Thymus (tissue), 11 donors: Measurements from ENCODE around the gene ARF6. TPM values are rescaled to one million over a fixed set of nuclear protein-coding genes. Genes with fewer than 3 reads are reported as not detected.

Source experiments
- DNase-seq, 9 donors: peaks; one replicate each; pipeline ENCODE4 v3.0.0-alpha.2; 2013; ENCODE audit warnings: low spot score in 9 of 9, low read depth in 6 of 9, missing footprints in 1 of 9
- H3K27ac ChIP-seq, 2 donors: one replicate each; pipeline ENCODE4 v1.5.1; 2013; ENCODE audit warnings: control low read depth in 1 of 2, low read depth in 1 of 2, low read length in 1 of 2, mild to moderate bottlenecking in 1 of 2, moderate library complexity in 1 of 2
- H3K27me3 ChIP-seq, 2 donors: one replicate each; pipeline ENCODE4 v1.5.1; 2013; ENCODE audit warnings: low read length in 1 of 2; ENCODE audit not compliant: control insufficient read depth in 2 of 2, insufficient read depth in 1 of 2
- H3K36me3 ChIP-seq, 2 donors: one replicate each; pipeline ENCODE4 v1.5.1; 2013; ENCODE audit warnings: low read length in 1 of 2, mild to moderate bottlenecking in 1 of 2, moderate library complexity in 1 of 2; ENCODE audit not compliant: control insufficient read depth in 2 of 2, insufficient read depth in 2 of 2
- H3K4me1 ChIP-seq, 2 donors: one replicate each; pipeline ENCODE4 v1.5.1; 2013; ENCODE audit warnings: low read length in 2 of 2; ENCODE audit not compliant: control insufficient read depth in 2 of 2, insufficient read depth in 2 of 2
- H3K4me3 ChIP-seq, 2 donors: one replicate each; pipeline ENCODE4 v1.5.1; 2013; ENCODE audit warnings: low read length in 2 of 2, control low read depth in 1 of 2, mild to moderate bottlenecking in 1 of 2
- H3K9me3 ChIP-seq, 2 donors: one replicate each; pipeline ENCODE4 v1.5.1; 2013; ENCODE audit warnings: low read length in 1 of 2, mild to moderate bottlenecking in 1 of 2; ENCODE audit not compliant: control insufficient read depth in 2 of 2, insufficient read depth in 1 of 2
- WGBS: extraction: QIAGEN DNeasy Blood & Tissue Kit; methylation state at CpG from one replicate; pipeline ENCODE4 v1.1.7; 2013; 5-methylcytosine and 5-hydroxymethylcytosine counted together
- polyA plus RNA-seq: library from polyadenylated mRNA; stranded (reverse); fragments of 200-250 nt; gene quantifications from one replicate; pipeline ENCODE4 v1.2.3, GENCODE V29; 2013
- total RNA-seq: library from RNA; stranded (reverse); fragments of 120-200 nt; gene quantifications from one replicate; pipeline ENCODE4 v1.2.4, GENCODE V29; 2013
- donor health status: healthy.

ARF6 gene
- total and polyA plus RNA-seq, 2 donors = 34.8 to 72.0 TPM

GRCh38 chr14:49857427-49858003 lies 35.4 kb upstream of the ARF6 start:
- no peak overlapping the region for H3K4me3 ChIP-seq
- H3K27me3 ChIP-seq = no peaks in the 10 kb centered on the region
- H3K9me3 ChIP-seq = peaks cover 0 to 2% of the 10 kb centered on the region in 2 donors
- peaks cover 0 to 8% of the 10 kb centered on the region in 2 donors for H3K4me1 ChIP-seq
- no peak overlapping the region for H3K27ac ChIP-seq
- H3K36me3 ChIP-seq = no peaks in the 10 kb centered on the region
- 96% methylated on average over 6 of the region's 6 CpGs for WGBS
- DNase-seq = no peak

- H3K4me1 ChIP-seq = peaks cover 0 to 10% of the 10 kb centered on the region in 2 donors
- 98% methylated on average over 3 of the region's 3 CpGs for WGBS
- DNase-seq = no peak
- no peaks in the 10 kb centered on the region for H3K27me3 ChIP-seq
- peaks cover 0 to 2% of the 10 kb centered on the region in 2 donors for H3K9me3 ChIP-seq
- no peak overlapping the region for H3K4me3 ChIP-seq
- no peaks in the 10 kb centered on the region for H3K36me3 ChIP-seq
- H3K27ac ChIP-seq = no peak overlapping the region
Observed at GRCh38 chr14:49858383-49858782, 34.5 kb upstream of the ARF6 start.

- Histone ChIP-seq H3K36me3 (no peaks in the 10 kb centered on the region), H3K9me3 (no peaks in the 10 kb centered on the region), H3K4me3 (peak overlapping the region; percentile 59 to 83), H3K4me1 (peaks cover 9 to 19% of the 10 kb centered on the region in 2 donors), H3K27ac (peak overlapping the region; percentile 97 to 98), H3K27me3 (no peaks in the 10 kb centered on the region)
- WGBS = 25% methylated on average over 4 of the region's 4 CpGs
- DNase-seq = no peak
Observed at GRCh38 chr14:49860988-49861698, 31.7 kb upstream of the ARF6 start.

GRCh38 chr14:49861699-49862088 lies 31.2 kb upstream of the ARF6 start:
- peak overlapping the region; percentile 59 to 83 for H3K4me3 ChIP-seq
- no peaks in the 10 kb centered on the region for H3K9me3 ChIP-seq
- DNase-seq = peak in 5 of 9 donors; percentile 60 to 85 (median 77)
- no peaks in the 10 kb centered on the region for H3K36me3 ChIP-seq
- under 1% methylated on average over 12 of the region's 12 CpGs for WGBS
- H3K27ac ChIP-seq = peak overlapping the region; percentile 97 to 98
- H3K27me3 ChIP-seq = no peaks in the 10 kb centered on the region
- peaks cover 9 to 19% of the 10 kb centered on the region in 2 donors for H3K4me1 ChIP-seq

- DNase-seq = peak; percentile 75 to 94 (median 87)
- Histone ChIP-seq H3K9me3 (no peaks in the 10 kb centered on the region), H3K27ac (peak overlapping the region; percentile 97 to 98), H3K4me1 (peaks cover 10 to 19% of the 10 kb centered on the region in 2 donors), H3K36me3 (no peaks in the 10 kb centered on the region), H3K27me3 (no peaks in the 10 kb centered on the region), H3K4me3 (peak overlapping the region; percentile 59 to 83)
- 0% methylated on average over 27 of the region's 30 CpGs for WGBS
Observed at GRCh38 chr14:49862089-49862673, 30.7 kb upstream of the ARF6 start.

GRCh38 chr14:49863487-49864281 lies 29.2 kb upstream of the ARF6 start:
- H3K27ac ChIP-seq = peak overlapping the region; percentile 98 to 99
- H3K27me3 ChIP-seq = no peaks in the 10 kb centered on the region
- 34% methylated on average over 9 of the region's 9 CpGs for WGBS
- DNase-seq = peak in 6 of 9 donors; percentile 29 to 79 (median 48)
- peak overlapping the region; percentile 71 to 83 for H3K4me3 ChIP-seq
- no peaks in the 10 kb centered on the region for H3K36me3 ChIP-seq
- H3K9me3 ChIP-seq = no peaks in the 10 kb centered on the region
- peaks cover 16 to 24% of the 10 kb centered on the region in 2 donors for H3K4me1 ChIP-seq

GRCh38 chr14:49865431-49865859 lies 27.4 kb upstream of the ARF6 start:
- WGBS = 1% methylated on average over 4 of the region's 4 CpGs
- H3K27ac ChIP-seq = peak overlapping the region in 1 of 2 donors; percentile 0
- H3K9me3 ChIP-seq = no peaks in the 10 kb centered on the region
- no peaks in the 10 kb centered on the region for H3K36me3 ChIP-seq
- no peaks in the 10 kb centered on the region for H3K27me3 ChIP-seq
- DNase-seq = peak in 8 of 9 donors; percentile 57 to 88 (median 78)
- no peak overlapping the region for H3K4me3 ChIP-seq
- peaks cover 16 to 24% of the 10 kb centered on the region in 2 donors for H3K4me1 ChIP-seq

GRCh38 chr14:49867831-49868719 lies 24.8 kb upstream of the ARF6 start:
- no peaks in the 10 kb centered on the region for H3K27me3 ChIP-seq
- peak in 8 of 9 donors; percentile 83 to 95 (median 90) for DNase-seq
- H3K27ac ChIP-seq = peak overlapping the region; percentile 89 to 98
- 1% methylated on average over 57 of the region's 57 CpGs for WGBS
- no peaks in the 10 kb centered on the region for H3K9me3 ChIP-seq
- H3K4me3 ChIP-seq = peak overlapping the region; percentile 52 to 85
- peaks cover 16 to 24% of the 10 kb centered on the region in 2 donors for H3K4me1 ChIP-seq
- no peaks in the 10 kb centered on the region for H3K36me3 ChIP-seq
